HepG2 (cell line): Measurements from ENCODE around the gene HES1. TPM values are rescaled to one million over a fixed set of nuclear protein-coding genes. Genes with fewer than 3 reads are reported as not detected.
A peak's percentile ranks its signal among the peaks of the same experiment; 100 is the strongest.

Source experiments
- CEBPB ChIP-seq: IDR thresholded peaks from 2 replicates; pipeline ENCODE4 v1.6.1; 2011; ENCODE audit warnings: low read depth, low read length, improper control_type of control experiment, borderline replicate concordance
- FOXA3 ChIP-seq: IDR thresholded peaks from 2 replicates; pipeline ENCODE4 v1.6.1; 2016; ENCODE audit warnings: missing genetic modification reagents, missing compliant biosample characterization
- HNF4A ChIP-seq: sonication (generic); formaldehyde crosslinking; IDR thresholded peaks from 2 replicates; pipeline ENCODE4 v1.4.0; 2020; ENCODE audit warnings: missing genetic modification reagents
- JARID2 ChIP-seq: sonication (generic); formaldehyde crosslinking; IDR thresholded peaks from 2 replicates; pipeline ENCODE4 v1.8.1; 2023; ENCODE audit warnings: missing genetic modification reagents, inconsistent platforms; ENCODE audit not compliant: insufficient replicate concordance
- LCORL ChIP-seq, 2 experiments: fragments of 450-650 bp in 1 of 2; sonication (generic) in 1 of 2; formaldehyde crosslinking in 1 of 2; IDR thresholded peaks; 2 replicates each; pipeline versions ENCODE4 v1.5.0 to v1.6.1; 2017 to 2020; ENCODE audit warnings: antibody characterized with exemption in 1 of 2, missing genetic modification reagents in 1 of 2
- MIER2 ChIP-seq: IDR thresholded peaks from 2 replicates; pipeline ENCODE4 v1.6.1; 2016; ENCODE audit warnings: missing biosample characterization, missing genetic modification reagents
- MZF1 ChIP-seq: sonication (generic); formaldehyde crosslinking; IDR thresholded peaks from 2 replicates; pipeline ENCODE4 v1.8.1; 2023; ENCODE audit warnings: mild to moderate bottlenecking, missing genetic modification reagents, borderline replicate concordance
- NCOA2 ChIP-seq: sonication (generic); formaldehyde crosslinking; IDR thresholded peaks from 2 replicates; pipeline ENCODE4 v1.8.0; 2022; ENCODE audit warnings: inconsistent platforms
- PCBP1 ChIP-seq: fragments of 200-400 bp; formaldehyde crosslinking; IDR thresholded peaks from 2 replicates; pipeline ENCODE4 v1.6.1; 2017; ENCODE audit warnings: mild to moderate bottlenecking, low read depth, low read length, borderline replicate concordance
- RARA ChIP-seq: IDR thresholded peaks from 2 replicates; pipeline ENCODE4 v1.6.1; 2016; ENCODE audit warnings: missing genetic modification reagents, missing compliant biosample characterization
- RARG ChIP-seq: sonication (generic); formaldehyde crosslinking; IDR thresholded peaks from 2 replicates; pipeline ENCODE4 v1.4.0; 2020; ENCODE audit warnings: low read depth, mild to moderate bottlenecking, missing genetic modification reagents
- RXRB ChIP-seq: IDR thresholded peaks from 2 replicates; pipeline ENCODE4 v1.6.1; 2016; ENCODE audit warnings: borderline replicate concordance, missing genetic modification reagents, missing compliant biosample characterization
- SIN3B ChIP-seq: fragments of 150-350 bp; IDR thresholded peaks from 2 replicates; pipeline ENCODE4 v1.6.1; 2014; ENCODE audit warnings: low read length
- SKI ChIP-seq: fragments of 450-650 bp; IDR thresholded peaks from one replicate; pipeline ENCODE4 v1.6.1; 2018; ENCODE audit warnings: mild to moderate bottlenecking; ENCODE audit not compliant: partially characterized antibody
- SMAD3 ChIP-seq: sonication (generic); formaldehyde crosslinking; IDR thresholded peaks from 2 replicates; pipeline ENCODE4 v1.4.0; 2020; ENCODE audit warnings: missing genetic modification reagents
- SOX6 ChIP-seq, 2 experiments: fragments of 450-650 bp in 1 of 2; sonication (generic) in 1 of 2; formaldehyde crosslinking in 1 of 2; IDR thresholded peaks; 2 replicates each; pipeline versions ENCODE4 v1.4.0 to v1.6.1; 2017 to 2020; ENCODE audit warnings: antibody characterized with exemption in 1 of 2, mild to moderate bottlenecking in 1 of 2, missing genetic modification reagents in 1 of 2
- TCF12 ChIP-seq, 2 experiments: fragments of 450-650 bp in 1 of 2; sonication (generic) in 1 of 2; formaldehyde crosslinking in 1 of 2; IDR thresholded peaks; 2 replicates each; pipeline versions ENCODE4 v1.6.1 to v1.8.0; 2017 to 2022; ENCODE audit warnings: antibody characterized with exemption in 1 of 2, mild to moderate bottlenecking in 1 of 2, missing genetic modification reagents in 1 of 2, moderate library complexity in 1 of 2
- ZC3H4 ChIP-seq: sonication (generic); formaldehyde crosslinking; IDR thresholded peaks from 2 replicates; pipeline ENCODE4 v1.4.0; 2020; ENCODE audit warnings: missing genetic modification reagents, borderline replicate concordance
- ZNF10 ChIP-seq: sonication (generic); formaldehyde crosslinking; IDR thresholded peaks from 2 replicates; pipeline ENCODE4 v1.4.0; 2020; ENCODE audit warnings: mild to moderate bottlenecking, low read depth, missing genetic modification reagents, borderline replicate concordance
- ZNF101 ChIP-seq: sonication (generic); formaldehyde crosslinking; IDR thresholded peaks from 2 replicates; pipeline ENCODE4 v1.4.0; 2020; ENCODE audit warnings: mild to moderate bottlenecking, low read depth, missing genetic modification reagents, borderline replicate concordance
- ZNF180 ChIP-seq: sonication (generic); formaldehyde crosslinking; IDR thresholded peaks from 2 replicates; pipeline ENCODE4 v1.4.0; 2020; ENCODE audit warnings: low read depth, missing genetic modification reagents, borderline replicate concordance
- ZNF788 ChIP-seq: sonication (generic); formaldehyde crosslinking; IDR thresholded peaks from 2 replicates; pipeline ENCODE4 v1.5.0; 2020; ENCODE audit warnings: mild to moderate bottlenecking, missing genetic modification reagents, borderline replicate concordance
- polyA plus RNA-seq, 8 experiments: library from polyadenylated mRNA; depleted of rRNA in 3 of 8; stranded (reverse) in 7 of 8; unstranded in 1 of 8; fragments of >200 nt; fragmentation: Illumina TruSeq in 4 of 8; extraction: Trizol in 4 of 8; gene quantifications; 2 replicates each; pipeline versions ENCODE4 v1.2.1 to v1.2.3, GENCODE V29; 2011 to 2016; ENCODE audit warnings: low read depth in 4 of 8, missing spikeins in 1 of 8, mixed read lengths in 1 of 8; ENCODE audit not compliant: insufficient read depth in 1 of 8
- total RNA-seq, 5 experiments: library from RNA; depleted of rRNA; stranded (reverse); fragments of >200 nt; fragmentation: Illumina TruSeq; extraction: Trizol; gene quantifications; 2 replicates each; pipeline ENCODE4 v1.2.3, GENCODE V29; 2016; ENCODE audit warnings: low read depth in 1 of 5
- TF ChIP-seq, protein P1 (sequence below): sonication (generic); formaldehyde crosslinking; IDR thresholded peaks from 2 replicates; pipeline ENCODE4 v1.5.0; 2020; ENCODE audit warnings: mild to moderate bottlenecking, missing genetic modification reagents, borderline replicate concordance
- TF ChIP-seq, protein P2 (sequence below): sonication (generic); formaldehyde crosslinking; IDR thresholded peaks from 2 replicates; pipeline ENCODE4 v1.5.1; 2020; ENCODE audit warnings: missing genetic modification reagents, mild to moderate bottlenecking, borderline replicate concordance
- TF ChIP-seq, protein P3 (sequence below): sonication (generic); formaldehyde crosslinking; IDR thresholded peaks from 2 replicates; pipeline ENCODE4 v1.8.0; 2022; ENCODE audit warnings: missing genetic modification reagents, mild to moderate bottlenecking, moderate library complexity, borderline replicate concordance

The HES1 gene
- total and polyA plus RNA-seq, 2 of the 13 experiments (the other 11 are each of a cell fraction or from before 2014, with no cell fraction given) = 15.4 to 19.8 TPM

DNA sequence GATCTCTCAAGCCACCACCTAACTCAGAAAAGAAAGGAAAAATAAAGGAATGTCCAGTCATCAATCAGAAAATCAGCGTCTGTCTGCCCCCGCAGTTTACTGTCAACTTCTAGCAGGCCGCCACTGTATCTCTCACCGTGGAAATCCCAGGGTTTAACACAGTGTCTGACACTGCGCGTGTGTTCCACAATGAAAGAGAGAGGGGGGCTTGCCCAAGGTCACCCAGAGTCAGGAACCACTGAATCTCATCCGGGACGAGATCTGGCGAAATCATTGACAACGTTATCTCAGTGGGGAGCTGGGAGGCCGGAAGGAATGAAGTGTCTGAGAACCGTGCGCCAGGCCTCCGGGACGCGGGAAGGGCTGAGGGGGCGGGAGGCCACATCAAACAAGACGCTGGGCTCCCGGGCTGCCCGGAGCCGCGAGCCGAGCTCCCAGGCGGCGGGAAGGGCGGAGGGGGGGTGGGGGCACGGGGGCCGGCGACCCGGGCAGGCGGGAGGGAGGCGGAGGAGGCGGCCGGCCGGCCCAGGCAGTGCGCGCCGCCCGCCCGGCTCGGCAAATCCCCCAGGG, 2.2 kb upstream of the HES1 start (continued):
- peak; percentile 68 for TF ChIP-seq RXRB (CRISPR knock-in tag)
- TF ChIP-seq PCBP1 = no peak
- no peak for TF ChIP-seq TCF12 (IDR thresholded peaks at IDR 0.05)
- no peak for TF ChIP-seq TCF12 (CRISPR knock-in tag; IDR thresholded peaks at IDR 0.05)
- no peak for TF ChIP-seq SIN3B
- TF ChIP-seq MIER2 (CRISPR knock-in tag) = 0 out of 2 replicates have a peak, but pooled peaks have one; percentile 62
- no peak for TF ChIP-seq ZNF180 (CRISPR knock-in tag)
- TF ChIP-seq SOX6 (IDR thresholded peaks at IDR 0.05) = no peak
- TF ChIP-seq SOX6 (CRISPR knock-in tag; IDR thresholded peaks at IDR 0.05) = peak; percentile 68
- peak; percentile 63 for TF ChIP-seq RARA
- TF ChIP-seq ZNF788 = peak; percentile 32; the same call in 1 of the 2 replicates
- TF ChIP-seq, protein P1, sequence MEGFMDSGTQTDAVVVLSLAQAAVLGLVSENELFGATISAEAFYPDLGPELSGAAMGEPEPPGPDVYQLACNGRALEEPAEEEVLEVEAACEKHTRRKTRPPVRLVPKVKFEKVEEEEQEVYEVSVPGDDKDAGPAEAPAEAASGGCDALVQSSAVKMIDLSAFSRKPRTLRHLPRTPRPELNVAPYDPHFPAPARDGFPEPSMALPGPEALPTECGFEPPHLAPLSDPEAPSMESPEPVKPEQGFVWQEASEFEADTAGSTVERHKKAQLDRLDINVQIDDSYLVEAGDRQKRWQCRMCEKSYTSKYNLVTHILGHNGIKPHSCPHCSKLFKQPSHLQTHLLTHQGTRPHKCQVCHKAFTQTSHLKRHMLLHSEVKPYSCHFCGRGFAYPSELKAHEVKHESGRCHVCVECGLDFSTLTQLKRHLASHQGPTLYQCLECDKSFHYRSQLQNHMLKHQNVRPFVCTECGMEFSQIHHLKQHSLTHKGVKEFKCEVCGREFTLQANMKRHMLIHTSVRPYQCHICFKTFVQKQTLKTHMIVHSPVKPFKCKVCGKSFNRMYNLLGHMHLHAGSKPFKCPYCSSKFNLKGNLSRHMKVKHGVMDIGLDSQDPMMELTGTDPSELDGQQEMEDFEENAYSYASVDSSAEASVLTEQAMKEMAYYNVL = no peak
- peak; percentile 58 for TF ChIP-seq FOXA3 (CRISPR knock-in tag)
- TF ChIP-seq NCOA2 (CRISPR knock-in tag) = peak; percentile 67
- TF ChIP-seq ZNF10 (CRISPR knock-in tag) = no peak
- peak; percentile 15; the same call in 1 of the 2 replicates for TF ChIP-seq CEBPB
- TF ChIP-seq SKI = peak; percentile 15
- TF ChIP-seq ZC3H4 (CRISPR knock-in tag) = 0 out of 2 replicates have a peak, but pooled peaks have one; percentile 93
- TF ChIP-seq HNF4A = peak; percentile 9; the same call in 1 of the 2 replicates
- no peak for TF ChIP-seq JARID2
- TF ChIP-seq, protein P2, sequence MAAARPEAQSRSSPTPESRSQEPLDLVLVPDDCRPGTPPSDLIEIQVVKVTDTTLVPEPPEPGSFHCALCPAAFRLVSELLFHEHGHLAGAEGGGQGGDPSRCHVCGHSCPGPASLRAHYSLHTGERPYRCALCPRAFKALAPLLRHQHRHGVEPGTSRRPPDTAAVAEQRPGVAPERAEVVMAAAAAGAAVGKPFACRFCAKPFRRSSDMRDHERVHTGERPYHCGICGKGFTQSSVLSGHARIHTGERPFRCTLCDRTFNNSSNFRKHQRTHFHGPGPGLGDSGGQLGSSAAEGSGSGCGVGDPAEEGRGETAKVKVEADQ = no peak
- TF ChIP-seq SMAD3 (CRISPR knock-in tag) = peak; percentile 58; the same call in 1 of the 2 replicates
- TF ChIP-seq LCORL (IDR thresholded peaks at IDR 0.05) = no peak
- no peak; the same call in 1 of the 2 replicates for TF ChIP-seq LCORL (CRISPR knock-in tag; IDR thresholded peaks at IDR 0.05)
- no peak for TF ChIP-seq RARG (CRISPR knock-in tag)
- TF ChIP-seq, protein P3, sequence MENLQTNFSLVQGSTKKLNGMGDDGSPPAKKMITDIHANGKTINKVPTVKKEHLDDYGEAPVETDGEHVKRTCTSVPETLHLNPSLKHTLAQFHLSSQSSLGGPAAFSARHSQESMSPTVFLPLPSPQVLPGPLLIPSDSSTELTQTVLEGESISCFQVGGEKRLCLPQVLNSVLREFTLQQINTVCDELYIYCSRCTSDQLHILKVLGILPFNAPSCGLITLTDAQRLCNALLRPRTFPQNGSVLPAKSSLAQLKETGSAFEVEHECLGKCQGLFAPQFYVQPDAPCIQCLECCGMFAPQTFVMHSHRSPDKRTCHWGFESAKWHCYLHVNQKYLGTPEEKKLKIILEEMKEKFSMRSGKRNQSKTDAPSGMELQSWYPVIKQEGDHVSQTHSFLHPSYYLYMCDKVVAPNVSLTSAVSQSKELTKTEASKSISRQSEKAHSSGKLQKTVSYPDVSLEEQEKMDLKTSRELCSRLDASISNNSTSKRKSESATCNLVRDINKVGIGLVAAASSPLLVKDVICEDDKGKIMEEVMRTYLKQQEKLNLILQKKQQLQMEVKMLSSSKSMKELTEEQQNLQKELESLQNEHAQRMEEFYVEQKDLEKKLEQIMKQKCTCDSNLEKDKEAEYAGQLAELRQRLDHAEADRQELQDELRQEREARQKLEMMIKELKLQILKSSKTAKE (CRISPR knock-in tag) = peak; percentile 64; the same call in 1 of the 2 replicates
- TF ChIP-seq ZNF101 (CRISPR knock-in tag) = no peak
- TF ChIP-seq MZF1 (CRISPR knock-in tag) = no peak
